GM23338 (cell line): ENCODE data around the gene SLC8A1. TPM values are rescaled to one million over a fixed set of nuclear protein-coding genes. Genes with fewer than 3 reads are reported as not detected.

Experiments
- ATAC-seq: fragments of 200-7000 bp; cut with Tn5 transposase; 3 replicates; pipeline ENCODE4 v1.9.1; 2020
- DNase-seq: peaks from one replicate; pipeline ENCODE4 v3.0.0-alpha.2; 2015; ENCODE audit warnings: low spot score
- H2AFZ ChIP-seq: fragments of 200-600 bp; sonication (generic); 2 replicates; pipeline ENCODE4 v1.8.0; 2016; ENCODE audit warnings: antibody characterized with exemption, mild to moderate bottlenecking, moderate library complexity
- H3F3A ChIP-seq: fragments of 200-600 bp; sonication (generic); replicated peaks from 2 replicates; pipeline ENCODE4 v1.8.0; 2017; ENCODE audit warnings: antibody characterized with exemption, mixed run types, low read depth
- H3K27ac ChIP-seq: fragments of 200-600 bp; sonication (generic); 2 replicates; pipeline ENCODE4 v1.6.1; 2016; ENCODE audit warnings: low read depth
- H3K27me3 ChIP-seq: fragments of 200-600 bp; sonication (generic); 2 replicates; pipeline ENCODE4 v1.8.0; 2016; ENCODE audit warnings: mild to moderate bottlenecking, mixed run types, moderate library complexity; ENCODE audit not compliant: insufficient read depth
- H3K36me3 ChIP-seq: fragments of 200-600 bp; sonication (generic); 2 replicates; pipeline ENCODE4 v1.8.0; 2016; ENCODE audit warnings: mild to moderate bottlenecking; ENCODE audit not compliant: insufficient read depth
- H3K4me1 ChIP-seq: fragments of 200-600 bp; sonication (generic); 2 replicates; pipeline ENCODE4 v1.8.0; 2016; ENCODE audit warnings: mild to moderate bottlenecking, moderate library complexity; ENCODE audit not compliant: insufficient read depth
- H3K4me2 ChIP-seq: fragments of 200-600 bp; sonication (generic); 2 replicates; pipeline ENCODE4 v1.7.1; 2017; ENCODE audit warnings: mixed run types
- H3K4me3 ChIP-seq: fragments of 200-600 bp; sonication (generic); 2 replicates; pipeline ENCODE4 v1.6.1; 2016; ENCODE audit warnings: mixed run types
- H3K79me2 ChIP-seq: fragments of 200-600 bp; sonication (generic); replicated peaks from 2 replicates; pipeline ENCODE4 v1.8.0; 2017; ENCODE audit warnings: mild to moderate bottlenecking; ENCODE audit not compliant: insufficient read depth
- H3K9me2 ChIP-seq: fragments of 200-600 bp; sonication (generic); 2 replicates; pipeline ENCODE4 v1.8.0; 2017; ENCODE audit not compliant: insufficient read depth
- H4K20me1 ChIP-seq: fragments of 200-600 bp; sonication (generic); replicated peaks from 2 replicates; pipeline ENCODE4 v1.8.0; 2017; ENCODE audit warnings: mild to moderate bottlenecking; ENCODE audit not compliant: insufficient read depth
- H3K27ac Mint-ChIP-seq: 2 replicates; pipeline ENCODE4 v1.8.0; 2020; ENCODE audit warnings: inconsistent platforms, mild to moderate bottlenecking, moderate library complexity, mixed read lengths
- H3K27me3 Mint-ChIP-seq: 3 replicates; pipeline ENCODE4 v1.8.0; 2022; ENCODE audit warnings: low read depth, mild to moderate bottlenecking, moderate library complexity, mixed read lengths, inconsistent platforms; ENCODE audit not compliant: insufficient read depth, poor library complexity
- H3K36me3 Mint-ChIP-seq: 3 replicates; pipeline ENCODE4 v1.8.0; 2021; ENCODE audit warnings: low read depth, mild to moderate bottlenecking, inconsistent platforms, moderate library complexity, mixed read lengths
- H3K4me1 Mint-ChIP-seq: 3 replicates; pipeline ENCODE4 v1.8.0; 2020; ENCODE audit warnings: mild to moderate bottlenecking, inconsistent platforms, mixed read lengths
- H3K4me3 Mint-ChIP-seq: 3 replicates; pipeline ENCODE4 v1.8.0; 2021; ENCODE audit warnings: moderate library complexity, mild to moderate bottlenecking, inconsistent platforms, mixed read lengths
- H3K9me3 Mint-ChIP-seq: 3 replicates; pipeline ENCODE4 v1.8.0; 2020; ENCODE audit warnings: moderate library complexity, mild to moderate bottlenecking, inconsistent platforms, mixed read lengths
- CREB1 ChIP-seq: fragments of 250-450 bp; sonication (Bioruptor Pico); IDR thresholded peaks from 2 replicates; pipeline ENCODE4 v1.5.0; 2020; ENCODE audit warnings: low read depth, mild to moderate bottlenecking, moderate library complexity
- CTCF ChIP-seq, 2 experiments: fragments of 200-600 bp in 1 of 2; sonication (generic) in 1 of 2; conservative IDR thresholded peaks; 2 replicates each; pipeline versions ENCODE4 v1.5.1 to v1.6.1; 2016 to 2017; ENCODE audit warnings: antibody characterized with exemption in 2 of 2, low read depth in 2 of 2, mild to moderate bottlenecking in 2 of 2, moderate library complexity in 1 of 2
- EZH2 ChIP-seq: fragments of 200-600 bp; sonication (generic); IDR thresholded peaks from one replicate; pipeline ENCODE4 v1.8.0; 2017; ENCODE audit warnings: antibody characterized with exemption, mild to moderate bottlenecking, low read depth; ENCODE audit not compliant: unreplicated experiment
- EZH2phosphoT487 ChIP-seq: fragments of 200-600 bp; sonication (generic); IDR thresholded peaks from one replicate; pipeline ENCODE4 v1.8.1; 2018; ENCODE audit warnings: antibody characterized with exemption; ENCODE audit not compliant: unreplicated experiment
- JUNB ChIP-seq: IDR thresholded peaks from one replicate; pipeline ENCODE4 v1.6.1; 2016; ENCODE audit warnings: antibody characterized with exemption; ENCODE audit not compliant: unreplicated experiment
- NANOG ChIP-seq: IDR thresholded peaks from 2 replicates; pipeline ENCODE4 v1.6.1; 2016; ENCODE audit warnings: antibody characterized with exemption, borderline replicate concordance
- POLR2AphosphoS5 ChIP-seq: IDR thresholded peaks from 2 replicates; pipeline ENCODE4 v1.6.1; 2016; ENCODE audit warnings: antibody characterized with exemption, low read depth
- STAT1 ChIP-seq: IDR thresholded peaks from one replicate; pipeline ENCODE4 v1.6.1; 2016; ENCODE audit warnings: antibody characterized with exemption; ENCODE audit not compliant: unreplicated experiment
- ZNF114 ChIP-seq: fragments of 250-450 bp; sonication (Bioruptor Pico); IDR thresholded peaks from 2 replicates; pipeline ENCODE4 v1.5.0; 2020; ENCODE audit warnings: mild to moderate bottlenecking, moderate library complexity
- ZNF331 ChIP-seq: fragments of 250-450 bp; sonication (Bioruptor Pico); IDR thresholded peaks from 2 replicates; pipeline ENCODE4 v1.5.0; 2020; ENCODE audit warnings: low read depth, mild to moderate bottlenecking, moderate library complexity
- polyA plus RNA-seq: library from polyadenylated mRNA; unstranded; fragments of >200 nt; fragmentation: Nextera tagmentation; extraction: Ambion mirVana; gene quantifications from 2 replicates; pipeline ENCODE4 v1.2.1, GENCODE V29; 2016
- total RNA-seq: library from RNA; depleted of rRNA; stranded (reverse); fragments of >200 nt; shearing (Covaris generic); gene quantifications from 2 replicates; pipeline ENCODE4 v1.2.3, GENCODE V29; 2014
- TF ChIP-seq, protein P1 (sequence below): fragments of 250-450 bp; sonication (Bioruptor Pico); IDR thresholded peaks from 2 replicates; pipeline ENCODE4 v1.5.0; 2020; ENCODE audit warnings: mild to moderate bottlenecking, moderate library complexity
- TF ChIP-seq, protein P2 (sequence below): IDR thresholded peaks from one replicate; pipeline ENCODE4 v1.6.1; 2018; ENCODE audit warnings: antibody characterized with exemption; ENCODE audit not compliant: unreplicated experiment
- TF ChIP-seq, protein P3 (sequence below): IDR thresholded peaks from 2 replicates; pipeline ENCODE4 v1.6.1; 2016; ENCODE audit warnings: antibody characterized with exemption

The SLC8A1 gene
- total and polyA plus RNA-seq, 2 experiments from 2014 or later: 2.5 to 3.3 TPM

DNA sequence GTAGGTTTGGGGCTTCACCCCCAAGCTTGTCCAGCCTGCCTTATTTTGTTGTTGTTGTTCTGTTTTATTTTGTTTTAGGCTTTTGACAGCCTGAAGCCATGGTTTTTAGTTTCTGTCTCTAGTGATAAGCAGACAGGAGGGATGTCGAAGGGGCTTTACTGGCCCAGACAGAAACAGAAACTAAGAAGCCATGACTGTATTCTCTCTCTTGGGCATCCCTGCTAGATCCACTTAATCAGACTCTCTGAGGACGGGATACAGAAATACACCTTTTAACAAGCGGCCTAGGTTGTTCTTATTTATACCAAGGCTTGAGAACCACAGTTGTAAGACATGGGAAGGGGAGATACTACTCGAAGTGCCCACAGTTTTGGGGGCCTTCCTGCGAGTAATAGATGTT lies 330.9 kb downstream of the SLC8A1 start:
- 0 out of 2 replicates have a peak overlapping the region, but pooled peaks have one; percentile 9 for H2AFZ ChIP-seq
- H3K4me3 ChIP-seq: no peak overlapping the region
- Mint-ChIP-seq H3K36me3 (no peaks in the 10 kb centered on the region), H3K4me1 (no peaks in the 10 kb centered on the region), H3K4me3 (no peak overlapping the region), H3K9me3 (no peaks in the 10 kb centered on the region), H3K27me3 (no peaks in the 10 kb centered on the region), H3K27ac (0 out of 2 replicates have a peak overlapping the region, but pooled peaks have one; percentile 18)
- H3K9me2 ChIP-seq: no peaks in the 10 kb centered on the region
- H3K4me1 ChIP-seq: no peaks in the 10 kb centered on the region
- H3K27me3 ChIP-seq: no peaks in the 10 kb centered on the region
- no peak for DNase-seq
- H3K4me2 ChIP-seq: no peak overlapping the region
- H3K36me3 ChIP-seq: no peaks in the 10 kb centered on the region
- H3F3A ChIP-seq: no peaks in the 10 kb centered on the region
- TF ChIP-seq STAT1 (no peak), ZNF114 (no peak), EZH2phosphoT487 (no peak), CTCF (conservative IDR thresholded peaks at IDR 0.05; ENCODE audit: low read depth in 2 of 2) (no peak), CREB1 (CRISPR knock-in tag) (no peak), JUNB (no peak), EZH2 (no peak), NANOG (no peak), ZNF331 (CRISPR knock-in tag) (no peak), POLR2AphosphoS5 (no peak)
- TF ChIP-seq, protein P1, sequence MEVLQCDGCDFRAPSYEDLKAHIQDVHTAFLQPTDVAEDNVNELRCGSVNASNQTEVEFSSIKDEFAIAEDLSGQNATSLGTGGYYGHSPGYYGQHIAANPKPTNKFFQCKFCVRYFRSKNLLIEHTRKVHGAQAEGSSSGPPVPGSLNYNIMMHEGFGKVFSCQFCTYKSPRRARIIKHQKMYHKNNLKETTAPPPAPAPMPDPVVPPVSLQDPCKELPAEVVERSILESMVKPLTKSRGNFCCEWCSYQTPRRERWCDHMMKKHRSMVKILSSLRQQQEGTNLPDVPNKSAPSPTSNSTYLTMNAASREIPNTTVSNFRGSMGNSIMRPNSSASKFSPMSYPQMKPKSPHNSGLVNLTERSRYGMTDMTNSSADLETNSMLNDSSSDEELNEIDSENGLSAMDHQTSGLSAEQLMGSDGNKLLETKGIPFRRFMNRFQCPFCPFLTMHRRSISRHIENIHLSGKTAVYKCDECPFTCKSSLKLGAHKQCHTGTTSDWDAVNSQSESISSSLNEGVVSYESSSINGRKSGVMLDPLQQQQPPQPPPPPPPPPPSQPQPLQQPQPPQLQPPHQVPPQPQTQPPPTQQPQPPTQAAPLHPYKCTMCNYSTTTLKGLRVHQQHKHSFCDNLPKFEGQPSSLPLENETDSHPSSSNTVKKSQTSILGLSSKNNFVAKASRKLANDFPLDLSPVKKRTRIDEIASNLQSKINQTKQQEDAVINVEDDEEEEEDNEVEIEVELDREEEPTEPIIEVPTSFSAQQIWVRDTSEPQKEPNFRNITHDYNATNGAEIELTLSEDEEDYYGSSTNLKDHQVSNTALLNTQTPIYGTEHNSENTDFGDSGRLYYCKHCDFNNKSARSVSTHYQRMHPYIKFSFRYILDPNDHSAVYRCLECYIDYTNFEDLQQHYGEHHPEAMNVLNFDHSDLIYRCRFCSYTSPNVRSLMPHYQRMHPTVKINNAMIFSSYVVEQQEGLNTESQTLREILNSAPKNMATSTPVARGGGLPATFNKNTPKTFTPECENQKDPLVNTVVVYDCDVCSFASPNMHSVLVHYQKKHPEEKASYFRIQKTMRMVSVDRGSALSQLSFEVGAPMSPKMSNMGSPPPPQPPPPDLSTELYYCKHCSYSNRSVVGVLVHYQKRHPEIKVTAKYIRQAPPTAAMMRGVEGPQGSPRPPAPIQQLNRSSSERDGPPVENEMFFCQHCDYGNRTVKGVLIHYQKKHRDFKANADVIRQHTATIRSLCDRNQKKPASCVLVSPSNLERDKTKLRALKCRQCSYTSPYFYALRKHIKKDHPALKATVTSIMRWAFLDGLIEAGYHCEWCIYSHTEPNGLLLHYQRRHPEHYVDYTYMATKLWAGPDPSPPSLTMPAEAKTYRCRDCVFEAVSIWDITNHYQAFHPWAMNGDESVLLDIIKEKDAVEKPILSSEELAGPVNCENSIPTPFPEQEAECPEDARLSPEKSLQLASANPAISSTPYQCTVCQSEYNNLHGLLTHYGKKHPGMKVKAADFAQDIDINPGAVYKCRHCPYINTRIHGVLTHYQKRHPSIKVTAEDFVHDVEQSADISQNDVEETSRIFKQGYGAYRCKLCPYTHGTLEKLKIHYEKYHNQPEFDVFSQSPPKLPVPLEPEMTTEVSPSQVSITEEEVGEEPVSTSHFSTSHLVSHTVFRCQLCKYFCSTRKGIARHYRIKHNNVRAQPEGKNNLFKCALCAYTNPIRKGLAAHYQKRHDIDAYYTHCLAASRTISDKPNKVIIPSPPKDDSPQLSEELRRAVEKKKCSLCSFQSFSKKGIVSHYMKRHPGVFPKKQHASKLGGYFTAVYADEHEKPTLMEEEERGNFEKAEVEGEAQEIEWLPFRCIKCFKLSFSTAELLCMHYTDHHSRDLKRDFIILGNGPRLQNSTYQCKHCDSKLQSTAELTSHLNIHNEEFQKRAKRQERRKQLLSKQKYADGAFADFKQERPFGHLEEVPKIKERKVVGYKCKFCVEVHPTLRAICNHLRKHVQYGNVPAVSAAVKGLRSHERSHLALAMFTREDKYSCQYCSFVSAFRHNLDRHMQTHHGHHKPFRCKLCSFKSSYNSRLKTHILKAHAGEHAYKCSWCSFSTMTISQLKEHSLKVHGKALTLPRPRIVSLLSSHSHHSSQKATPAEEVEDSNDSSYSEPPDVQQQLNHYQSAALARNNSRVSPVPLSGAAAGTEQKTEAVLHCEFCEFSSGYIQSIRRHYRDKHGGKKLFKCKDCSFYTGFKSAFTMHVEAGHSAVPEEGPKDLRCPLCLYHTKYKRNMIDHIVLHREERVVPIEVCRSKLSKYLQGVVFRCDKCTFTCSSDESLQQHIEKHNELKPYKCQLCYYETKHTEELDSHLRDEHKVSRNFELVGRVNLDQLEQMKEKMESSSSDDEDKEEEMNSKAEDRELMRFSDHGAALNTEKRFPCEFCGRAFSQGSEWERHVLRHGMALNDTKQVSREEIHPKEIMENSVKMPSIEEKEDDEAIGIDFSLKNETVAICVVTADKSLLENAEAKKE (CRISPR knock-in tag): no peak
- TF ChIP-seq, protein P2, sequence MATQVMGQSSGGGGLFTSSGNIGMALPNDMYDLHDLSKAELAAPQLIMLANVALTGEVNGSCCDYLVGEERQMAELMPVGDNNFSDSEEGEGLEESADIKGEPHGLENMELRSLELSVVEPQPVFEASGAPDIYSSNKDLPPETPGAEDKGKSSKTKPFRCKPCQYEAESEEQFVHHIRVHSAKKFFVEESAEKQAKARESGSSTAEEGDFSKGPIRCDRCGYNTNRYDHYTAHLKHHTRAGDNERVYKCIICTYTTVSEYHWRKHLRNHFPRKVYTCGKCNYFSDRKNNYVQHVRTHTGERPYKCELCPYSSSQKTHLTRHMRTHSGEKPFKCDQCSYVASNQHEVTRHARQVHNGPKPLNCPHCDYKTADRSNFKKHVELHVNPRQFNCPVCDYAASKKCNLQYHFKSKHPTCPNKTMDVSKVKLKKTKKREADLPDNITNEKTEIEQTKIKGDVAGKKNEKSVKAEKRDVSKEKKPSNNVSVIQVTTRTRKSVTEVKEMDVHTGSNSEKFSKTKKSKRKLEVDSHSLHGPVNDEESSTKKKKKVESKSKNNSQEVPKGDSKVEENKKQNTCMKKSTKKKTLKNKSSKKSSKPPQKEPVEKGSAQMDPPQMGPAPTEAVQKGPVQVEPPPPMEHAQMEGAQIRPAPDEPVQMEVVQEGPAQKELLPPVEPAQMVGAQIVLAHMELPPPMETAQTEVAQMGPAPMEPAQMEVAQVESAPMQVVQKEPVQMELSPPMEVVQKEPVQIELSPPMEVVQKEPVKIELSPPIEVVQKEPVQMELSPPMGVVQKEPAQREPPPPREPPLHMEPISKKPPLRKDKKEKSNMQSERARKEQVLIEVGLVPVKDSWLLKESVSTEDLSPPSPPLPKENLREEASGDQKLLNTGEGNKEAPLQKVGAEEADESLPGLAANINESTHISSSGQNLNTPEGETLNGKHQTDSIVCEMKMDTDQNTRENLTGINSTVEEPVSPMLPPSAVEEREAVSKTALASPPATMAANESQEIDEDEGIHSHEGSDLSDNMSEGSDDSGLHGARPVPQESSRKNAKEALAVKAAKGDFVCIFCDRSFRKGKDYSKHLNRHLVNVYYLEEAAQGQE: no peak
- TF ChIP-seq, protein P3, sequence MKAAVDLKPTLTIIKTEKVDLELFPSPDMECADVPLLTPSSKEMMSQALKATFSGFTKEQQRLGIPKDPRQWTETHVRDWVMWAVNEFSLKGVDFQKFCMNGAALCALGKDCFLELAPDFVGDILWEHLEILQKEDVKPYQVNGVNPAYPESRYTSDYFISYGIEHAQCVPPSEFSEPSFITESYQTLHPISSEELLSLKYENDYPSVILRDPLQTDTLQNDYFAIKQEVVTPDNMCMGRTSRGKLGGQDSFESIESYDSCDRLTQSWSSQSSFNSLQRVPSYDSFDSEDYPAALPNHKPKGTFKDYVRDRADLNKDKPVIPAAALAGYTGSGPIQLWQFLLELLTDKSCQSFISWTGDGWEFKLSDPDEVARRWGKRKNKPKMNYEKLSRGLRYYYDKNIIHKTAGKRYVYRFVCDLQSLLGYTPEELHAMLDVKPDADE: no peak
- no peak overlapping the region for H3K27ac ChIP-seq
- H4K20me1 ChIP-seq: no peaks in the 10 kb centered on the region
- ATAC-seq: no peak
- no peaks in the 10 kb centered on the region for H3K79me2 ChIP-seq
